T follicular helper cell (primary cell): Measurements from ENCODE around the gene SLC8A3.

Experiments
- DNase-seq: peaks from one replicate; pipeline ENCODE4 v3.0.0-alpha.2; 2020; ENCODE audit warnings: low read depth

The SLC8A3 gene

GRCh38 chr14:70116278-70116677 is 72.5 kb downstream of the SLC8A3 start:
- no peak for DNase-seq

DNA sequence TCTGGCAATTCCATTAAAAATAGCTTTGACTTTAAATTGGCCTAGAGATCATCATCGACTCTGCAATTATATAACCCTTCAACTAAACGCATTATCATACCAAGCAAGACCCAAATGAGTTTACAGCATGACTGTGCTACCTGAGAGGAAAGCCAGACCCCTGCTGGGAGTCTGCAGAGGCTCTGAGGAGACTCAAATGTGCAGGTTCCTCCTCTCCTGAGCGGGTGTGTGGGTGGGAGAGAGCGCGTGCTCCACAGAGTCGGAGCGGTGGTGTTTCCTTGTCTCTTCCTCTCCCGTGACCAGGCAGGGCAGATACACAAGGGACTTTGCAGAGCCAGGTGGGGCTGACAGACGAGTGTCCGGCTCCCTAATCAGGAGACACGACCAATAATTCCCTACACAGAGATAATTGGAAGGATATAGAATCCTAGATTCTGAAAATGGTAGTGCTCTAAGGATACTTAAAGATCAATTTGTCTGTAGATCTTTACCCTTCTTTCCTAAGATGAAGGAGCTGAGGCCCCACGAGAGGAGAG is 74.1 kb downstream of the SLC8A3 start:
- DNase-seq = no peak

GRCh38 chr14:70113211-70113610 is 75.5 kb downstream of the SLC8A3 start:
- DNase-seq = no peak

GRCh38 chr14:70108419-70108818 is 80.3 kb downstream of the SLC8A3 start:
- DNase-seq = no peak

- no peak for DNase-seq
These were observed 81.4 kb downstream of the SLC8A3 start for GRCh38 chr14:70107309-70107708.

DNA sequence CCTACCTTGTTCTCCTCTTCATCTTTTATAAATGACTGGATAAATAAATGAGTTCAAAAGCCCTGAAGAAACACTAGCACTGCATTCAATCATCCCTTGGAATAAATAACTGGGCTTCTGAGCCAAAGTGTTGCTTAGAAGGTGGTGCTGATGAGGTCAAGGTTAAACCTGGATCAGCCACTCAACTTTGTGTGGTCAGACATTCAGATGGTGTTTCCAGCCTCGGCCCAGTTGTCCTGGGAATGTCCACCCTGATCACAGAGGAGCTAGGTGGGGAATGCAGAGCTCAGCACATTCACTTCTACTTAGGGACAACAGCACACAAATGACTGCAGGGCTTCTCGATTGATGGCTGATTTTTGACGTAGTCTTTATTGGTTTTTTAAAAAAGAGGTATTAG is 88.7 kb downstream of the SLC8A3 start:
- no peak for DNase-seq

- no peak for DNase-seq
These were observed 90.4 kb downstream of the SLC8A3 start for GRCh38 chr14:70098250-70098809.

DNA sequence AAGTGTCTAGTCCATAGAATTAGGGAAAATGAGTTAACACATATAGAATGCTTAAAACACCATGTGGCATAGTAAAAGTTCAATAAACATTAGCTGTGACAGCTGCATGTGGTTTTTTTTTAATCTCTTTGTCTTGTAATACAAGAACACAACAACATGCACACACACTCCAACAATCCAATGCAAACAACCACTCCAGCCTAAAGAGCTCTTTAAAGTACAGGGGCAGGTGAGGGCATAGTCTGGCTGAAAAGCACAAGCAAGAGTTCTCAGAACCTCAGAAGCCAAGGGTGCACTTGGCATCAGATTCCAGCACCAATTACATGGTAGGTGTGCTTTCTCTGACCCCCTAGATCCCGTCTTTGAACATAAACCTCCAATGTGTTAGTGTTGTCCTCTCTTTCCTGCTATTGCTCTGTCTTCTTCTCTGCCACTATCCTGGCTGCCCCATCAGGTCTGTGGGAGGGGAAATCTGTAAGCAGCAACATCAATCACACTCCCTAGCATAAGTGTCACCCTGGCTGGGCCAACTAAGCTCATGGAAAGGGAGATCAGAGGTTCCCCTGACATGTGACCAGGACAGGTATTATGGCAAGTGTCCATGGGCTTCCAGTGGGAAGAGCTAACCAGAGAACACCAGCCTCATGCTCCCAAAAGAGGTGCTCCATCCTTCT is 91.0 kb downstream of the SLC8A3 start:
- DNase-seq = no peak

GRCh38 chr14:70096866-70097265 is 91.9 kb downstream of the SLC8A3 start:
- DNase-seq = no peak

- no peak for DNase-seq
These were observed 94.1 kb downstream of the SLC8A3 start for GRCh38 chr14:70094631-70095030.

- DNase-seq = no peak
These were observed 94.6 kb downstream of the SLC8A3 start for GRCh38 chr14:70094106-70094505.

GRCh38 chr14:70093156-70093555 is 95.6 kb downstream of the SLC8A3 start:
- DNase-seq = no peak

- DNase-seq = no peak
These were observed 101.4 kb downstream of the SLC8A3 start for GRCh38 chr14:70087380-70087697.

- DNase-seq = no peak
These were observed 101.9 kb downstream of the SLC8A3 start for GRCh38 chr14:70086685-70087379.

- no peak for DNase-seq
These were observed 104.5 kb downstream of the SLC8A3 start for GRCh38 chr14:70084226-70084625.

DNA sequence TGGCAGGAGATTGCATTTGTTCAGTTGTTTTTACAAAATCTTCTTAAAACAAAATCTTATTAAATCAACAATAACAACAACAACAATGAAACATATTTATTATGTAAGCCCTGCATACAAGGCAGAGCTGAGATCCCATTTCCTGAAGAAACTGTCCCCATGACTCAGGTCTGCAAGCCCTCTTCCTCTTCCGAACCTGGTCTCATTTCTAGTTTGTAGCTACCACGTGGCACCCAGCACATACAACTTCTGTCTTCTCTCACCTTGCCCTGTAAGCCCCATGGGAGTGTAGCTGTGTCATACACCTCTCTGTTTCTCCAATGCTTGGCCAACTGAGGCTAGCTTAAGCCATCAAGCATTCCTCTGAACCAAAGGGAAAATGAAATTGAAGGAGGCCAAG is 106.4 kb downstream of the SLC8A3 start:
- DNase-seq = no peak

- no peak for DNase-seq
These were observed 108.7 kb downstream of the SLC8A3 start for GRCh38 chr14:70080076-70080475.

DNA sequence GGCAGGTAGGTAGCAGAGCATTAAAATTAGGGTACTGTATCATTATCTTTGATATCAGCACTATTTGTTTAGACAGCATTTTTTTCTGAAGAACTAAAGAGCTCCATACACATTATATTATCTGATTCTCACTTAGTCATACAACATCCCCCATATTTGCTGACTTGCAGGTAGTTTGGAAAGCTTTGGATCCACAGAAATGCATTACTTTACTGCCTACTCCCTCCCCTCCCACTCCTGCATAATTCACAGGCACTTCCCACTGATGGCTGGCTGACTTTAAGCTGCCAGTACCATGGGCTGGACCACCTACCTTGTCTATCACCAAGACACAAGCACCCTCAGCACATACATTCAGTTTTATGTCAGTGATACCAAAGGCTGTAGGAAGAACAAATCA is 110.4 kb downstream of the SLC8A3 start:
- DNase-seq = no peak

- no peak for DNase-seq
These were observed 111.0 kb downstream of the SLC8A3 start for GRCh38 chr14:70077720-70078119.

DNA sequence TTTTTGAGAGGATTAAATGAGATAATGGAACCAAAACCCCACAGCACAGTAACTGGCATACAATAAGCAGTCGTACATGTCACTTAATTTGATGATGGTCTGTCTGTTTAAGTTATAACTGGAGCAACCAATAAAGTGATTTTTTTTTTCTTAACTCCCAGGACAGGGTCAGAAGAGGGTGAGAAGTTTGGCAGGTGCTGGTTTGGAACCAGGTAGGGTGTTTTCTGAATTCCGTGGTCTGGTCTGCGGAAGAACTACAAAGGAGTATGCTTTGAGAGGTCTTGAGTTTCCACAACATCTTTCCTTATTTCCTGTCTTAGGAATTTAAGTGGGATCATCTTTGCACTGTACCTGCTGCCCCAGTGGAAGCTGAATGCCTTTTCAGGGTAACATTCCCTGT is 111.7 kb downstream of the SLC8A3 start:
- DNase-seq = no peak

- DNase-seq = peak; percentile 7
These were observed 114.7 kb downstream of the SLC8A3 start for GRCh38 chr14:70073924-70074566.

DNA sequence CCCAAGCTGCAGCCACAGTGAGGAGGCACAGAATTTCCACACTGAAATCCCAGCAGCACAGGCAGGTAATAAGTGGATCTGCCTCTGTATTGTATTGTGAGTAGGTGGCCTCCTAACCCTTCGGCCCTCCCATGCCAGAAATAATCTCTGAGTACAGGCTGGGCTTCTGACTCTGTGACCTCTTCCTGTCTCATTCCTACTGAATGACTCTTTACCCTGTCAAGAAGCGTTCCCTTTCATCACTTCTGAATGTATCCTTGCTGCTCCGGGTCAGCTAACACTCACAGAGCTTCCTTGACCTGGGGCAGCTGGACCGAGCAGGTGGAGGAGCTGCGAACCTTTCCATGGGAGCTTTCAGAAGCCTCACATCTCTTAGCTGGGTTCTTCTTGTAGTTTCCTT is 119.6 kb downstream of the SLC8A3 start:
- DNase-seq = no peak

GRCh38 chr14:70067810-70068209 is 120.9 kb downstream of the SLC8A3 start:
- DNase-seq = no peak
